HCT116 (cell line): ENCODE measurements around the gene VLDLR.

Source experiments
- ATF3 ChIP-seq: IDR thresholded peaks from 2 replicates; pipeline ENCODE4 v1.6.1; 2012
- CTCF ChIP-seq, 3 experiments: fragments of 200-600 bp in 1 of 3; sonication (generic) in 1 of 3; IDR thresholded peaks in 2 of 3; conservative IDR thresholded peaks in 1 of 3; 2 replicates each; pipeline ENCODE4 v1.5.1; 2012 to 2017; ENCODE audit warnings: low read depth in 2 of 3, low read length in 2 of 3, antibody characterized with exemption in 1 of 3, borderline replicate concordance in 1 of 3, control low read depth in 1 of 3, mild to moderate bottlenecking in 1 of 3, mixed read lengths in 1 of 3, mixed run types in 1 of 3, moderate library complexity in 1 of 3; ENCODE audit not compliant: insufficient read depth in 1 of 3
- FOSL1 ChIP-seq: IDR thresholded peaks from 2 replicates; pipeline ENCODE4 v1.6.1; 2012; ENCODE audit warnings: low read depth
- MAX ChIP-seq: IDR thresholded peaks from 2 replicates; pipeline ENCODE4 v1.6.1; 2012
- POLR2A ChIP-seq: IDR thresholded peaks from 2 replicates; pipeline ENCODE4 v1.7.0; 2011; ENCODE audit warnings: borderline replicate concordance; ENCODE audit not compliant: insufficient read depth, insufficient read length; ENCODE audit errors: extremely low read depth
- POLR2AphosphoS5 ChIP-seq: IDR thresholded peaks from 2 replicates; pipeline ENCODE4 v1.6.1; 2011; ENCODE audit warnings: mild to moderate bottlenecking, low read depth, low read length, moderate library complexity
- SIN3A ChIP-seq: IDR thresholded peaks from 2 replicates; pipeline ENCODE4 v1.6.1; 2012; ENCODE audit warnings: low read depth
- SRF ChIP-seq: IDR thresholded peaks from 2 replicates; pipeline ENCODE4 v1.6.1; 2012; ENCODE audit warnings: low read depth
- YY1 ChIP-seq: IDR thresholded peaks from 2 replicates; pipeline ENCODE4 v1.6.1; 2011; ENCODE audit warnings: low read length, low read depth, moderate library complexity, mild to moderate bottlenecking; ENCODE audit not compliant: insufficient replicate concordance; ENCODE audit errors: extremely low read depth
- ZNF274 ChIP-seq: fragments of 200-500 bp; sonication (Bioruptor generic); IDR thresholded peaks from 2 replicates; pipeline ENCODE4 v1.6.1; 2014; ENCODE audit warnings: mild to moderate bottlenecking, low read depth, low read length, inconsistent platforms

- no peak for TF ChIP-seq POLR2A
- no peak for TF ChIP-seq POLR2AphosphoS5
- TF ChIP-seq SRF, result no peak
- no peak for TF ChIP-seq CTCF (IDR thresholded peaks at IDR 0.05 in 2 of 3, conservative IDR thresholded peaks at IDR 0.05 in 1 of 3; ENCODE audit: borderline replicate concordance in 1 of 3, insufficient read depth in 1 of 3, low read depth in 2 of 3, low read length in 2 of 3)
- TF ChIP-seq YY1, result no peak
- no peak for TF ChIP-seq FOSL1
- TF ChIP-seq ZNF274, result no peak
- TF ChIP-seq MAX, result no peak
- TF ChIP-seq SIN3A, result no peak
- TF ChIP-seq ATF3, result no peak
Observed at GRCh38 chr9:2591967-2592366, 29.6 kb upstream of the VLDLR start.
